ENCODE measurements around the gene ATP7A. TPM values are rescaled to one million over a fixed set of nuclear protein-coding genes. Genes with fewer than 3 reads are reported as not detected.
"Not testable (repeated sequence)": the region's sequence is repeated elsewhere in the genome, so short reads cannot be mapped to it uniquely, and the experiment has no call there.

ATP7A gene
- total and polyA plus RNA-seq, 2 experiments from 2014 or later: 5.4 to 8.4 TPM

GRCh38 chrX:78066110-78066509, 155.6 kb downstream of the ATP7A start:
- Histone ChIP-seq H3K4me3 (no peak overlapping the region), H3K9me3 (ENCODE audit: low read depth) (no peaks in the 10 kb centered on the region), H3K36me3 (no peaks in the 10 kb centered on the region), H3K27ac (no peak overlapping the region), H3K4me1 (ENCODE audit: low read depth) (no peaks in the 10 kb centered on the region), H3K27me3 (no peaks in the 10 kb centered on the region)
- no peak for TF ChIP-seq CTCF (IDR thresholded peaks at IDR 0.05; ENCODE audit: low read depth, low read length)
- DNase-seq (ENCODE audit: low read depth in 1 of 2, low spot score in 1 of 2): peak in 1 of 2 donors; percentile 8

GRCh38 chrX:78071331-78071730, 160.8 kb downstream of the ATP7A start:
- no peaks in the 10 kb centered on the region for H3K9me3 ChIP-seq (ENCODE audit: low read depth)
- no peaks in the 10 kb centered on the region for H3K4me1 ChIP-seq (ENCODE audit: low read depth)
- TF ChIP-seq CTCF (IDR thresholded peaks at IDR 0.05; ENCODE audit: low read depth, low read length): no peak
- DNase-seq (ENCODE audit: low read depth in 1 of 2, low spot score in 1 of 2): no peak
- H3K27ac ChIP-seq: no peak overlapping the region
- H3K36me3 ChIP-seq: no peaks in the 10 kb centered on the region
- H3K4me3 ChIP-seq: no peak overlapping the region
- H3K27me3 ChIP-seq: no peaks in the 10 kb centered on the region

- not testable (repeated sequence) for DNase-seq (ENCODE audit: low read depth in 1 of 2, low spot score in 1 of 2); H3K4me1 ChIP-seq (ENCODE audit: low read depth); H3K9me3 ChIP-seq (ENCODE audit: low read depth); H3K27ac ChIP-seq; H3K27me3 ChIP-seq; H3K36me3 ChIP-seq; H3K4me3 ChIP-seq
These were observed 162.9 kb downstream of the ATP7A start for GRCh38 chrX:78073147-78074077.

- no peak overlapping the region for H3K4me3 ChIP-seq
- no peak for TF ChIP-seq CTCF (IDR thresholded peaks at IDR 0.05; ENCODE audit: low read depth, low read length)
- H3K27me3 ChIP-seq: no peaks in the 10 kb centered on the region
- no peaks in the 10 kb centered on the region for H3K9me3 ChIP-seq (ENCODE audit: low read depth)
- H3K36me3 ChIP-seq: no peaks in the 10 kb centered on the region
- DNase-seq (ENCODE audit: low read depth in 1 of 2, low spot score in 1 of 2): no peak
- no peak overlapping the region for H3K27ac ChIP-seq
- no peaks in the 10 kb centered on the region for H3K4me1 ChIP-seq (ENCODE audit: low read depth)
These were observed 163.6 kb downstream of the ATP7A start for GRCh38 chrX:78074088-78074487.

GRCh38 chrX:78075787-78076389, 165.4 kb downstream of the ATP7A start:
- no peaks in the 10 kb centered on the region for H3K9me3 ChIP-seq (ENCODE audit: low read depth)
- H3K4me1 ChIP-seq (ENCODE audit: low read depth): no peaks in the 10 kb centered on the region
- no peak for DNase-seq (ENCODE audit: low read depth in 1 of 2, low spot score in 1 of 2)
- no peak overlapping the region for H3K4me3 ChIP-seq
- no peaks in the 10 kb centered on the region for H3K36me3 ChIP-seq
- TF ChIP-seq CTCF (IDR thresholded peaks at IDR 0.05; ENCODE audit: low read depth, low read length): no peak
- H3K27ac ChIP-seq: no peak overlapping the region
- no peaks in the 10 kb centered on the region for H3K27me3 ChIP-seq

- H3K36me3 ChIP-seq; DNase-seq (ENCODE audit: low read depth in 1 of 2, low spot score in 1 of 2); H3K27me3 ChIP-seq; H3K9me3 ChIP-seq (ENCODE audit: low read depth); H3K4me3 ChIP-seq; H3K27ac ChIP-seq; H3K4me1 ChIP-seq (ENCODE audit: low read depth): not testable (repeated sequence)
These were observed 170.9 kb downstream of the ATP7A start for GRCh38 chrX:78081413-78081812.

All from cardiac muscle cell (in vitro differentiated cells and primary cell).